Keratinocyte (primary cell): ENCODE measurements around the gene MOGAT2. TPM values are rescaled to one million over a fixed set of nuclear protein-coding genes. Genes with fewer than 3 reads are reported as not detected.

Experiments
- DNase-seq: peaks from one replicate; pipeline ENCODE4 v3.0.0-alpha.2; 2011; ENCODE audit warnings: low read depth, missing footprints, low spot score
- FAIRE-seq: peaks from 2 replicates; lab custom pipeline; 2011; peaks lifted over from hg19 to GRCh38; lab: Jason Lieb, UNC
- H2AFZ ChIP-seq: 2 replicates; pipeline ENCODE4 v1.6.0; 2012; ENCODE audit warnings: low read length, control low read depth, inconsistent platforms; ENCODE audit not compliant: control insufficient read depth
- H3K27ac ChIP-seq: 2 replicates; pipeline ENCODE4 v1.5.1; 2011; ENCODE audit warnings: low read length; ENCODE audit not compliant: control insufficient read depth, insufficient read depth
- H3K27me3 ChIP-seq: 3 replicates; pipeline ENCODE4 v1.6.0; 2011; ENCODE audit warnings: low read length; ENCODE audit not compliant: control insufficient read depth, insufficient read depth; ENCODE audit errors: extremely low read depth
- H3K36me3 ChIP-seq, 2 experiments: 2 replicates in 1 of 2; 3 replicates in 1 of 2; pipeline ENCODE4 v1.5.1; 2011; ENCODE audit warnings: low read length in 2 of 2, mild to moderate bottlenecking in 1 of 2; ENCODE audit not compliant: control insufficient read depth in 2 of 2, insufficient read depth in 2 of 2; ENCODE audit errors: extremely low read depth in 1 of 2
- H3K4me1 ChIP-seq: 3 replicates; pipeline ENCODE4 v1.5.1; 2011; ENCODE audit warnings: low read length; ENCODE audit not compliant: control insufficient read depth, insufficient read depth; ENCODE audit errors: extremely low read depth
- H3K4me2 ChIP-seq: 3 replicates; pipeline ENCODE4 v1.6.0; 2011; ENCODE audit warnings: low read depth, low read length; ENCODE audit not compliant: control insufficient read depth, insufficient read depth; ENCODE audit errors: extremely low read depth
- H3K4me3 ChIP-seq, 3 experiments: fragments of 200-600 bp in 1 of 3; sonication (generic) in 1 of 3; 2 replicates in 2 of 3; 3 replicates in 1 of 3; pipeline ENCODE4 v1.5.1; 2011 to 2016; ENCODE audit warnings: low read length in 3 of 3, mild to moderate bottlenecking in 3 of 3, control low read depth in 2 of 3, inconsistent platforms in 1 of 3, low read depth in 1 of 3, mixed read lengths in 1 of 3, mixed run types in 1 of 3, moderate library complexity in 1 of 3; ENCODE audit not compliant: control insufficient read depth in 2 of 3, insufficient read depth in 2 of 3; ENCODE audit errors: extremely low read depth in 1 of 3
- H3K79me2 ChIP-seq: 2 replicates; pipeline ENCODE4 v1.6.0; 2012; ENCODE audit warnings: low read length; ENCODE audit not compliant: control insufficient read depth, insufficient read depth
- H3K9ac ChIP-seq: 3 replicates; pipeline ENCODE4 v1.6.0; 2011; ENCODE audit warnings: low read length; ENCODE audit not compliant: control insufficient read depth, insufficient read depth; ENCODE audit errors: extremely low read depth
- H3K9me1 ChIP-seq: 3 replicates; pipeline ENCODE4 v1.6.0; 2011; ENCODE audit warnings: low read length; ENCODE audit not compliant: control insufficient read depth, insufficient read depth; ENCODE audit errors: extremely low read depth
- H3K9me3 ChIP-seq: 2 replicates; pipeline ENCODE4 v1.5.1; 2012; ENCODE audit warnings: low read depth, low read length; ENCODE audit not compliant: control insufficient read depth
- H4K20me1 ChIP-seq: 3 replicates; pipeline ENCODE4 v1.6.0; 2011; ENCODE audit warnings: low read length; ENCODE audit not compliant: control insufficient read depth, insufficient read depth; ENCODE audit errors: extremely low read depth
- CTCF ChIP-seq, 3 experiments: IDR thresholded peaks in 1 of 3; conservative IDR thresholded peaks in 1 of 3; optimal IDR thresholded peaks in 1 of 3; 2 replicates in 2 of 3; 3 replicates in 1 of 3; pipeline versions ENCODE3 to v1.5.1; 2011; ENCODE audit warnings: low read length in 3 of 3, mild to moderate bottlenecking in 3 of 3, moderate library complexity in 2 of 3, control low read depth in 1 of 3, inconsistent platforms in 1 of 3; ENCODE audit not compliant: insufficient read depth in 2 of 3; ENCODE audit errors: extremely low read depth in 1 of 3
- EZH2 ChIP-seq: IDR thresholded peaks from one replicate; pipeline ENCODE4 v1.6.1; 2012; ENCODE audit warnings: inconsistent platforms, mild to moderate bottlenecking, low read length, moderate library complexity
- dilution Hi-C: fragments of 300-500 bp; cut with MboI; formaldehyde crosslinking; loops from one replicate; pipeline ENCODE4 v1.7.0; 2020; ENCODE audit warnings: low sequenced_read_pairs; ENCODE audit not compliant: extremely low pct_ligation_motif_present
- polyA plus RNA-seq, 5 experiments: library from polyadenylated mRNA; depleted of rRNA in 3 of 5; stranded (reverse) in 3 of 5; stranded (forward) in 1 of 5; unstranded in 1 of 5; fragments of >200 nt; gene quantifications; 1 replicate in 1 of 5; 2 replicates in 3 of 5; 3 replicates in 1 of 5; pipeline versions ENCODE4 v1.2.1 to v1.2.3, GENCODE V29; 2011 to 2012; ENCODE audit warnings: missing spikeins in 2 of 5, low read depth in 1 of 5, low replicate concordance in 1 of 5

Gene MOGAT2
- polyA plus RNA-seq, 1 donor (not counting 4 experiments of a cell fraction or from before 2014, with no cell fraction given), result not detected

- Histone ChIP-seq H3K4me1 (peaks cover 6% of the 10 kb centered on the region), H3K4me2 (no peak overlapping the region), H2AFZ (no peak overlapping the region), H3K79me2 (no peaks in the 10 kb centered on the region), H3K9me1 (no peaks in the 10 kb centered on the region), H3K27me3 (no peaks in the 10 kb centered on the region), H3K36me3 (no peaks in the 10 kb centered on the region), H3K9me3 (no peaks in the 10 kb centered on the region), H3K9ac (no peak overlapping the region), H3K4me3 (no peak overlapping the region), H4K20me1 (no peaks in the 10 kb centered on the region), H3K27ac (no peak overlapping the region)
- no peak for FAIRE-seq
- dilution Hi-C loops, result no loop called here
- DNase-seq, result no peak
- TF ChIP-seq CTCF (optimal IDR thresholded peaks at IDR 0.05 in 1 of 3, IDR thresholded peaks at IDR 0.05 in 1 of 3, conservative IDR thresholded peaks at IDR 0.05 in 1 of 3; ENCODE audit: extremely low read depth in 1 of 3, insufficient read depth in 2 of 3, low read length in 3 of 3) (no peak), EZH2 (no peak)
Measured at GRCh38 chr11:75703695-75704237, 13.9 kb upstream of the MOGAT2 start.

- H3K4me2 ChIP-seq, result no peak overlapping the region
- H3K36me3 ChIP-seq, result no peaks in the 10 kb centered on the region
- no peak overlapping the region for H2AFZ ChIP-seq
- H4K20me1 ChIP-seq, result no peaks in the 10 kb centered on the region
- H3K79me2 ChIP-seq, result no peaks in the 10 kb centered on the region
- no peak overlapping the region for H3K9ac ChIP-seq
- no peak for TF ChIP-seq EZH2
- TF ChIP-seq CTCF (optimal IDR thresholded peaks at IDR 0.05 in 1 of 3, IDR thresholded peaks at IDR 0.05 in 1 of 3, conservative IDR thresholded peaks at IDR 0.05 in 1 of 3; ENCODE audit: extremely low read depth in 1 of 3, insufficient read depth in 2 of 3, low read length in 3 of 3), result no peak
- no peak overlapping the region for H3K4me3 ChIP-seq
- no peak for FAIRE-seq
- H3K27me3 ChIP-seq, result no peaks in the 10 kb centered on the region
- DNase-seq, result no peak
- no peaks in the 10 kb centered on the region for H3K9me3 ChIP-seq
- H3K9me1 ChIP-seq, result no peaks in the 10 kb centered on the region
- dilution Hi-C loops, result no loop called here
- H3K27ac ChIP-seq, result no peak overlapping the region
- peaks cover 6% of the 10 kb centered on the region for H3K4me1 ChIP-seq
Measured at GRCh38 chr11:75705541-75705940, 12.1 kb upstream of the MOGAT2 start.
